Colonic mucosa (tissue), 4 donors: Measurements from ENCODE around the gene APLN. TPM values are rescaled to one million over a fixed set of nuclear protein-coding genes. Genes with fewer than 3 reads are reported as not detected.

Experiments used
- DNase-seq: peaks from one replicate; pipeline ENCODE4 v3.0.0-alpha.2; 2020
- H3K27ac ChIP-seq: fragments of 200-600 bp; one replicate; pipeline ENCODE4 v1.8.0; 2021
- H3K27me3 ChIP-seq: fragments of 200-600 bp; one replicate; pipeline ENCODE4 v1.8.0; 2021
- H3K36me3 ChIP-seq: fragments of 200-600 bp; one replicate; pipeline ENCODE4 v1.8.0; 2021
- H3K4me1 ChIP-seq: fragments of 200-600 bp; one replicate; pipeline ENCODE4 v1.8.0; 2021; ENCODE audit warnings: mild to moderate bottlenecking
- H3K4me3 ChIP-seq: fragments of 200-600 bp; one replicate; pipeline ENCODE4 v1.8.0; 2021
- H3K9ac ChIP-seq, 2 donors: one replicate each; pipeline ENCODE4 v1.7.0; 2013; ENCODE audit warnings: control low read depth in 2 of 2, low read depth in 2 of 2, low read length in 2 of 2
- H3K9me3 ChIP-seq: fragments of 200-600 bp; one replicate; pipeline ENCODE4 v1.8.0; 2021
- intact Hi-C: fragments of 100-400 bp; cut with DNase I; formaldehyde crosslinking; loops from one replicate; pipeline ENCODE4 v1.14.1; 2022
- total RNA-seq, 2 donors: library from RNA; stranded (reverse); fragmentation: NEBNext Ultra II Directional in 1 of 2; extraction: Animal tissue kit (Norgen Biotek cat#: 25700) in 1 of 2; gene quantifications; one replicate each; pipeline ENCODE4 v1.2.1, GENCODE V29; 2021
- TF ChIP-seq, protein P1 (sequence below): fragments of 200-600 bp; IDR thresholded peaks from one replicate; pipeline ENCODE4 v1.8.0; 2022; ENCODE audit warnings: antibody characterized with exemption, mild to moderate bottlenecking
- donor health status: healthy.
- donor health status: DM: no; HTN: no; CAD: no.
- donor health status: DM: no; HTN: no; CAD: no.

APLN gene
- total RNA-seq, 2 donors from 2014 or later: 0.15 to 2.7 TPM

DNA sequence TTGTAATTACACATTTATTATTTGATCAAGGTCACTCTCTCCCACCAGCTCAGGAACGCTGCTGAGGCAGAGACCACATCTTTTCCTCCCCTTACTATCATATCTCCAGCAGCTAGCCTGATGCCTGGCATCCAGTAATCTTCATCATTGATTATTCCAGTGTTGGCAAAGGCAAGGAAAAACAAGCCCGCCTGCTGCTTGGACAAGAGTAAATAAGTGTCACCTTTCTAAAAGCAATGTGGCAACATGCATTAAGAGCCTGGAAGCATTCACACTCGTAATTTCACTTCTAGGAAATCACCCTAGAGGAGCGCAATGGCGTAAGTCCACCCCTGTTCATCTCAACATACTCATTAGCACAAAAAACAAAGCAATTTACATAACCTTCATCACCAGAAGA is 54.8 kb downstream of the APLN start:
- intact Hi-C loops: loop anchor here (10.0 kb wide), 3 partner anchors 305 to 595 kb away; partner anchors contain the start of gene UTP14A
- Histone ChIP-seq H3K36me3 (no peaks in the 10 kb centered on the region), H3K4me3 (no peak overlapping the region), H3K27me3 (no peaks in the 10 kb centered on the region), H3K27ac (no peak overlapping the region), H3K9ac (no peak overlapping the region), H3K4me1 (no peaks in the 10 kb centered on the region), H3K9me3 (no peaks in the 10 kb centered on the region)
- no peak for DNase-seq
- TF ChIP-seq, protein P1, sequence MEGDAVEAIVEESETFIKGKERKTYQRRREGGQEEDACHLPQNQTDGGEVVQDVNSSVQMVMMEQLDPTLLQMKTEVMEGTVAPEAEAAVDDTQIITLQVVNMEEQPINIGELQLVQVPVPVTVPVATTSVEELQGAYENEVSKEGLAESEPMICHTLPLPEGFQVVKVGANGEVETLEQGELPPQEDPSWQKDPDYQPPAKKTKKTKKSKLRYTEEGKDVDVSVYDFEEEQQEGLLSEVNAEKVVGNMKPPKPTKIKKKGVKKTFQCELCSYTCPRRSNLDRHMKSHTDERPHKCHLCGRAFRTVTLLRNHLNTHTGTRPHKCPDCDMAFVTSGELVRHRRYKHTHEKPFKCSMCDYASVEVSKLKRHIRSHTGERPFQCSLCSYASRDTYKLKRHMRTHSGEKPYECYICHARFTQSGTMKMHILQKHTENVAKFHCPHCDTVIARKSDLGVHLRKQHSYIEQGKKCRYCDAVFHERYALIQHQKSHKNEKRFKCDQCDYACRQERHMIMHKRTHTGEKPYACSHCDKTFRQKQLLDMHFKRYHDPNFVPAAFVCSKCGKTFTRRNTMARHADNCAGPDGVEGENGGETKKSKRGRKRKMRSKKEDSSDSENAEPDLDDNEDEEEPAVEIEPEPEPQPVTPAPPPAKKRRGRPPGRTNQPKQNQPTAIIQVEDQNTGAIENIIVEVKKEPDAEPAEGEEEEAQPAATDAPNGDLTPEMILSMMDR: no peak

DNA sequence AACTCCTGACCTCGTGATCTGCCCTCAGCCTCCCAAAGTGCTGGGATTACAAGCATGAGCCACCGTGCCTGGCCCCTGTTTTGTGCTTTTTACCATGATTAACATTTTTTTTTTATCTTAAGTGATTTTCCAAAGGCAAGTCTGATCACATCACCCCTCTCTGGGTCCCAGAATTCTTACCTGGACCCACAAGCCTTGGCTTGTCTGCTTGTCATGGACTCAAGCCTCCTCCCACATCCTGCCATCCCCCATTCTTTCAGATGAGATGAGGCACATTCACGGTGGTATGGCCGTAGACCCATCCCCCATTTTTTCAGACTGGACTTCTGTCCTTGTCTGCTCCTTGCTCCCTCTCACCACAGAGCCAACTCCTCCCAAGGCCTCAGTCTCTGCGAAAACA is 55.3 kb downstream of the APLN start:
- Histone ChIP-seq H3K4me1 (no peaks in the 10 kb centered on the region), H3K9ac (no peak overlapping the region), H3K36me3 (no peaks in the 10 kb centered on the region), H3K9me3 (no peaks in the 10 kb centered on the region), H3K27me3 (no peaks in the 10 kb centered on the region), H3K4me3 (no peak overlapping the region), H3K27ac (no peak overlapping the region)
- intact Hi-C loops: no loop called here
- TF ChIP-seq, protein P1: no peak
- no peak for DNase-seq

DNA sequence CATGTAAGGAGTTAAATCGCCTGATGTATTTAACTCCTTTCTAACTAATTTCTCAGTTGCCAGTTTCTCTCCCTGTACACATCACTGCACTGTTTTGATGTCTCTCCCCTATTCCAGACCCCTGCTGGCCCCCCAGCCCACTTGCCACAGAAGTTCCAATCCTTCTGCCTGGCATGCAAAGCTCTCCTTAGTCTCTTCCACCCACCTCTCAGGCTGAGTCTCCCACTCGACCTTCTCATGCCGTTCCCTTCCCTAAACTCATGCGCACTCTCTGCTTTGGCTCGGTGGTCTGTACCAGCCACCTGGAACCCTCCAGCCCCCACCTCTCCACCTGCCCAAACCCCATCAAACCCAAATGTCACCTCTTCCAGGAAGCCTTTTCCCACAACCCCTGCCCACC is 56.9 kb downstream of the APLN start:
- DNase-seq: no peak
- no peaks in the 10 kb centered on the region for H3K36me3 ChIP-seq
- no peak overlapping the region for H3K4me3 ChIP-seq
- H3K9me3 ChIP-seq: no peaks in the 10 kb centered on the region
- H3K4me1 ChIP-seq: no peaks in the 10 kb centered on the region
- H3K27ac ChIP-seq: no peak overlapping the region
- no peak overlapping the region for H3K9ac ChIP-seq
- intact Hi-C loops: no loop called here
- H3K27me3 ChIP-seq: no peaks in the 10 kb centered on the region
- TF ChIP-seq, protein P1: no peak

DNA sequence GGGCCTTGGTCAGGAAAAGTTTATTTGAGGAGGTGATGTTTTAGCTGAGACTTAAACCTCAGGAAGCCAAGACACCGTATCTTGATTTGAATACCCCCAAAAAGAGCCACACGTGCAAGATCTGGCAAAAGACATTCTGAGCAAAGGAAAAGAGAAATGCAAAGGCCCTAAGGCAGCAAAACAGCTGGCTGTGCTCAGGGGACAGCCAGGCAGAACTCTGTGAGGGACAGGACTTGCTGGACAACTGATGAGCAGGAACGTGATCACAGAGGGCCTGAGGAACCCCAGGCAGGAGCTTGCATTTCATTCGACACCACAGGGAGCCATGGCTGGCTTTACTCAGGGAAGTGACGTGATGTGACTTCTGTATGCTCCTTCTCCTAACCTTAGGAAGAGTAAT is 58.7 kb downstream of the APLN start:
- Histone ChIP-seq H3K4me3 (no peak overlapping the region), H3K4me1 (no peaks in the 10 kb centered on the region), H3K9ac (no peak overlapping the region), H3K36me3 (no peaks in the 10 kb centered on the region), H3K9me3 (no peaks in the 10 kb centered on the region), H3K27ac (no peak overlapping the region), H3K27me3 (no peaks in the 10 kb centered on the region)
- no peak for DNase-seq
- TF ChIP-seq, protein P1: no peak
- intact Hi-C loops: no loop called here

Other genes starting within 250 kb of the APLN start
- 1 to 10 TPM; 3.0 to 8.6 TPM for gene SMARCA1, start 131.5 kb downstream of the APLN start, total RNA-seq
- 10 to 100 TPM; 26.2 to 32.8 TPM for gene OCRL, start 114.7 kb downstream of the APLN start, total RNA-seq
- 10 to 100 TPM in 1 of 2 donors, 1 to 10 TPM in 1; 2.6 to 11.7 TPM for gene XPNPEP2, start 84.0 kb upstream of the APLN start, total RNA-seq
- gene SASH3, start 125.0 kb upstream of the APLN start, total RNA-seq: 1 to 10 TPM; 2.9 to 4.5 TPM
- 10 to 100 TPM; 39.5 to 41.5 TPM for gene ZDHHC9, start 188.9 kb upstream of the APLN start, total RNA-seq